Measurements from ENCODE around the gene SAC3D1.
A peak's percentile ranks its signal among the peaks of the same experiment; 100 is the strongest.

The SAC3D1 gene

GRCh38 chr11:65040520-65040846, 527 bp upstream of the SAC3D1 start:
- no peak overlapping the region for H3K23ac ChIP-seq (ENCODE audit: low read length in 2 of 2)
- H3K4ac ChIP-seq (ENCODE audit: low read depth in 1 of 2, low read length in 2 of 2): no peak overlapping the region
- H3K14ac ChIP-seq (ENCODE audit: low read length in 2 of 2): no peak overlapping the region
- H3K36me3 ChIP-seq (ENCODE audit: control insufficient read depth in 1 of 2, insufficient read depth in 2 of 2, low read depth in 1 of 2, low read length in 2 of 2): peaks cover 51 to 61% of the 10 kb centered on the region in 2 experiments
- H2BK12ac ChIP-seq (ENCODE audit: low read length in 2 of 2): no peak overlapping the region
- H2BK15ac ChIP-seq (ENCODE audit: low read depth, poor library complexity, severe bottlenecking): no peak overlapping the region
- H2BK5ac ChIP-seq (ENCODE audit: low read depth, low read length, poor library complexity, severe bottlenecking): no peak overlapping the region
- H3K4me1 ChIP-seq (ENCODE audit: control insufficient read depth, insufficient read depth, low read depth, low read length): peaks cover 16% of the 10 kb centered on the region
- H3K9me3 ChIP-seq (ENCODE audit: control insufficient read depth, low read length): no peaks in the 10 kb centered on the region
- WGBS: 32% methylated on average over 6 of the region's 7 CpGs
- H3K4me2 ChIP-seq (ENCODE audit: low read length, poor library complexity, severe bottlenecking): peak overlapping the region; percentile 94
- no peaks in the 10 kb centered on the region for H3K27me3 ChIP-seq (ENCODE audit: control insufficient read depth in 1 of 2, insufficient read depth in 1 of 2, low read length in 2 of 2)
- H4K8ac ChIP-seq (ENCODE audit: low read length): peak overlapping the region; percentile 82
- DNase-seq: no peak
- H2AFZ ChIP-seq (ENCODE audit: low read depth, low read length): no peak overlapping the region
- H2BK120ac ChIP-seq (ENCODE audit: low read depth, low read length): no peak overlapping the region
- H4K91ac ChIP-seq (ENCODE audit: low read length): no peak overlapping the region
- H3K4me3 ChIP-seq (ENCODE audit: insufficient read depth in 1 of 2, low read depth in 1 of 2, low read length in 2 of 2): peak overlapping the region; percentile 87 to 98
- peaks cover 30% of the 10 kb centered on the region for H3K79me1 ChIP-seq (replicated peaks; ENCODE audit: low read length, poor library complexity, severe bottlenecking)
- H3K18ac ChIP-seq (ENCODE audit: low read depth in 1 of 2, low read length in 2 of 2): no peak overlapping the region
- H3K9ac ChIP-seq (ENCODE audit: low read length): peak overlapping the region; percentile 88
- H3K27ac ChIP-seq (ENCODE audit: low read length, poor library complexity, severe bottlenecking): peak overlapping the region; percentile 98
- no peak overlapping the region for H2AK5ac ChIP-seq (ENCODE audit: low read length, severe bottlenecking)

GRCh38 chr11:65042891-65043290, 1.9 kb downstream of the SAC3D1 start:
- H2BK120ac ChIP-seq (ENCODE audit: low read depth, low read length): no peak overlapping the region
- H3K9me3 ChIP-seq (ENCODE audit: control insufficient read depth, low read length): no peaks in the 10 kb centered on the region
- peaks cover 37% of the 10 kb centered on the region for H3K79me1 ChIP-seq (replicated peaks; ENCODE audit: low read length, poor library complexity, severe bottlenecking)
- no peak overlapping the region for H3K4me3 ChIP-seq (ENCODE audit: insufficient read depth in 1 of 2, low read depth in 1 of 2, low read length in 2 of 2)
- H3K4ac ChIP-seq (ENCODE audit: low read depth in 1 of 2, low read length in 2 of 2): no peak overlapping the region
- H2BK12ac ChIP-seq (ENCODE audit: low read length in 2 of 2): no peak overlapping the region
- H3K27ac ChIP-seq (ENCODE audit: low read length, poor library complexity, severe bottlenecking): no peak overlapping the region
- WGBS: 92% methylated on average over 6 of the region's 6 CpGs
- no peaks in the 10 kb centered on the region for H3K27me3 ChIP-seq (ENCODE audit: control insufficient read depth in 1 of 2, insufficient read depth in 1 of 2, low read length in 2 of 2)
- no peak overlapping the region for H3K18ac ChIP-seq (ENCODE audit: low read depth in 1 of 2, low read length in 2 of 2)
- H3K36me3 ChIP-seq (ENCODE audit: control insufficient read depth in 1 of 2, insufficient read depth in 2 of 2, low read depth in 1 of 2, low read length in 2 of 2): peaks cover 42 to 51% of the 10 kb centered on the region in 2 experiments
- H3K4me1 ChIP-seq (ENCODE audit: control insufficient read depth, insufficient read depth, low read depth, low read length): peaks cover 16% of the 10 kb centered on the region
- H2BK15ac ChIP-seq (ENCODE audit: low read depth, poor library complexity, severe bottlenecking): no peak overlapping the region
- H2AFZ ChIP-seq (ENCODE audit: low read depth, low read length): no peak overlapping the region
- DNase-seq: no peak
- H3K23ac ChIP-seq (ENCODE audit: low read length in 2 of 2): no peak overlapping the region
- no peak overlapping the region for H2AK5ac ChIP-seq (ENCODE audit: low read length, severe bottlenecking)
- no peak overlapping the region for H3K4me2 ChIP-seq (ENCODE audit: low read length, poor library complexity, severe bottlenecking)
- H4K91ac ChIP-seq (ENCODE audit: low read length): no peak overlapping the region
- H3K9ac ChIP-seq (ENCODE audit: low read length): no peak overlapping the region
- no peak overlapping the region for H3K14ac ChIP-seq (ENCODE audit: low read length in 2 of 2)
- H4K8ac ChIP-seq (ENCODE audit: low read length): no peak overlapping the region
- no peak overlapping the region for H2BK5ac ChIP-seq (ENCODE audit: low read depth, low read length, poor library complexity, severe bottlenecking)

GRCh38 chr11:65043881-65044501, 3.0 kb downstream of the SAC3D1 start:
- Histone ChIP-seq H3K27ac (ENCODE audit: low read length, poor library complexity, severe bottlenecking) (no peak overlapping the region), H2BK12ac (ENCODE audit: low read length in 2 of 2) (no peak overlapping the region), H3K36me3 (ENCODE audit: control insufficient read depth in 1 of 2, insufficient read depth in 2 of 2, low read depth in 1 of 2, low read length in 2 of 2) (peaks cover 33 to 44% of the 10 kb centered on the region in 2 experiments), H2BK120ac (ENCODE audit: low read depth, low read length) (no peak overlapping the region), H3K4me2 (ENCODE audit: low read length, poor library complexity, severe bottlenecking) (no peak overlapping the region), H2AK5ac (ENCODE audit: low read length, severe bottlenecking) (no peak overlapping the region), H2BK5ac (ENCODE audit: low read depth, low read length, poor library complexity, severe bottlenecking) (no peak overlapping the region), H3K9me3 (ENCODE audit: control insufficient read depth, low read length) (no peaks in the 10 kb centered on the region), H3K4me1 (ENCODE audit: control insufficient read depth, insufficient read depth, low read depth, low read length) (peaks cover 16% of the 10 kb centered on the region), H2BK15ac (ENCODE audit: low read depth, poor library complexity, severe bottlenecking) (no peak overlapping the region), H3K18ac (ENCODE audit: low read depth in 1 of 2, low read length in 2 of 2) (no peak overlapping the region), H3K23ac (ENCODE audit: low read length in 2 of 2) (no peak overlapping the region), H3K79me1 (replicated peaks; ENCODE audit: low read length, poor library complexity, severe bottlenecking) (peaks cover 37% of the 10 kb centered on the region), H2AFZ (ENCODE audit: low read depth, low read length) (no peak overlapping the region), H4K91ac (ENCODE audit: low read length) (no peak overlapping the region), H3K4ac (ENCODE audit: low read depth in 1 of 2, low read length in 2 of 2) (no peak overlapping the region), H4K8ac (ENCODE audit: low read length) (no peak overlapping the region), H3K9ac (ENCODE audit: low read length) (peak overlapping the region; percentile 29), H3K14ac (ENCODE audit: low read length in 2 of 2) (no peak overlapping the region), H3K4me3 (ENCODE audit: insufficient read depth in 1 of 2, low read depth in 1 of 2, low read length in 2 of 2) (peak overlapping the region in 1 of 2 experiments; percentile 15), H3K27me3 (ENCODE audit: control insufficient read depth in 1 of 2, insufficient read depth in 1 of 2, low read length in 2 of 2) (no peaks in the 10 kb centered on the region)
- 98% methylated on average over 23 of the region's 23 CpGs for WGBS
- no peak for DNase-seq

- Histone ChIP-seq H3K23ac (ENCODE audit: low read length in 2 of 2) (no peak overlapping the region), H2BK120ac (ENCODE audit: low read depth, low read length) (no peak overlapping the region), H2BK15ac (ENCODE audit: low read depth, poor library complexity, severe bottlenecking) (no peak overlapping the region), H2BK12ac (ENCODE audit: low read length in 2 of 2) (no peak overlapping the region), H3K27me3 (ENCODE audit: control insufficient read depth in 1 of 2, insufficient read depth in 1 of 2, low read length in 2 of 2) (no peaks in the 10 kb centered on the region), H3K4me1 (ENCODE audit: control insufficient read depth, insufficient read depth, low read depth, low read length) (peaks cover 15% of the 10 kb centered on the region), H2BK5ac (ENCODE audit: low read depth, low read length, poor library complexity, severe bottlenecking) (no peak overlapping the region), H3K9me3 (ENCODE audit: control insufficient read depth, low read length) (no peaks in the 10 kb centered on the region), H4K8ac (ENCODE audit: low read length) (no peak overlapping the region), H3K18ac (ENCODE audit: low read depth in 1 of 2, low read length in 2 of 2) (no peak overlapping the region), H3K4ac (ENCODE audit: low read depth in 1 of 2, low read length in 2 of 2) (no peak overlapping the region), H3K27ac (ENCODE audit: low read length, poor library complexity, severe bottlenecking) (no peak overlapping the region), H2AK5ac (ENCODE audit: low read length, severe bottlenecking) (no peak overlapping the region), H3K79me1 (replicated peaks; ENCODE audit: low read length, poor library complexity, severe bottlenecking) (peaks cover 37% of the 10 kb centered on the region), H3K14ac (ENCODE audit: low read length in 2 of 2) (no peak overlapping the region), H3K36me3 (ENCODE audit: control insufficient read depth in 1 of 2, insufficient read depth in 2 of 2, low read depth in 1 of 2, low read length in 2 of 2) (peaks cover 25 to 33% of the 10 kb centered on the region in 2 experiments), H3K4me3 (ENCODE audit: insufficient read depth in 1 of 2, low read depth in 1 of 2, low read length in 2 of 2) (no peak overlapping the region), H3K9ac (ENCODE audit: low read length) (no peak overlapping the region), H4K91ac (ENCODE audit: low read length) (no peak overlapping the region), H2AFZ (ENCODE audit: low read depth, low read length) (no peak overlapping the region), H3K4me2 (ENCODE audit: low read length, poor library complexity, severe bottlenecking) (no peak overlapping the region)
- no peak for DNase-seq
- 94% methylated on average over 5 of the region's 5 CpGs for WGBS
These were observed 4.1 kb downstream of the SAC3D1 start for GRCh38 chr11:65045061-65045460.
